ENCODE results near the gene RRP1. TPM values are rescaled to one million over a fixed set of nuclear protein-coding genes. Genes with fewer than 3 reads are reported as not detected.

RRP1 gene
- total RNA-seq, 4 donors from 2014 or later: 19.0 to 25.2 (median 20.8) TPM

DNA sequence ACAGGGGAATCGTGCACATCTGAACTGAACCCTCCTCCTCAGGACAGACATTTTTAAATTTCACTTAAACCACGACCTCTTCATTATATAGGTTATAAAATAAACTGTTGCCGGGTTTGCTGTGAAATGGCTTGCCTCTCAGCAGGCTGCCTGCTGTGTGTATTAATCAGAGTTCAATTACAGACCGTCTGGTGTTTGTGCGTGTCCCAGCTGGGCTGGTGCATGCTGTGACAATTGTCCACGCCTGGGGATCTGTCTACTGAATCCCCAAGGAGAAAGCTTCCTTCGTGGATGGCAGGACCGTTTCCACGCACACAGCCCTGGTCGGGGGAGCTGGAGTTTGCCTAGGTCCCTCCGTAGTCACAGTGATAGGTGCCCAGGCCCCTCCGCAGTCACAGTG, 62.2 kb downstream of the RRP1 start:
- TF ChIP-seq POLR2AphosphoS5 (IDR thresholded peaks at IDR 0.05) (no peak), EP300 (IDR thresholded peaks at IDR 0.05) (no peak), POLR2A (IDR thresholded peaks at IDR 0.05) (no peak)
- TF ChIP-seq, protein P1, sequence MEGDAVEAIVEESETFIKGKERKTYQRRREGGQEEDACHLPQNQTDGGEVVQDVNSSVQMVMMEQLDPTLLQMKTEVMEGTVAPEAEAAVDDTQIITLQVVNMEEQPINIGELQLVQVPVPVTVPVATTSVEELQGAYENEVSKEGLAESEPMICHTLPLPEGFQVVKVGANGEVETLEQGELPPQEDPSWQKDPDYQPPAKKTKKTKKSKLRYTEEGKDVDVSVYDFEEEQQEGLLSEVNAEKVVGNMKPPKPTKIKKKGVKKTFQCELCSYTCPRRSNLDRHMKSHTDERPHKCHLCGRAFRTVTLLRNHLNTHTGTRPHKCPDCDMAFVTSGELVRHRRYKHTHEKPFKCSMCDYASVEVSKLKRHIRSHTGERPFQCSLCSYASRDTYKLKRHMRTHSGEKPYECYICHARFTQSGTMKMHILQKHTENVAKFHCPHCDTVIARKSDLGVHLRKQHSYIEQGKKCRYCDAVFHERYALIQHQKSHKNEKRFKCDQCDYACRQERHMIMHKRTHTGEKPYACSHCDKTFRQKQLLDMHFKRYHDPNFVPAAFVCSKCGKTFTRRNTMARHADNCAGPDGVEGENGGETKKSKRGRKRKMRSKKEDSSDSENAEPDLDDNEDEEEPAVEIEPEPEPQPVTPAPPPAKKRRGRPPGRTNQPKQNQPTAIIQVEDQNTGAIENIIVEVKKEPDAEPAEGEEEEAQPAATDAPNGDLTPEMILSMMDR (IDR thresholded peaks at IDR 0.05): no peak
- Histone ChIP-seq H3K9me3 (no peaks in the 10 kb centered on the region), H3K4me1 (no peaks in the 10 kb centered on the region), H3K27me3 (no peaks in the 10 kb centered on the region), H3K36me3 (no peaks in the 10 kb centered on the region), H3K27ac (no peak overlapping the region), H3K4me3 (no peak overlapping the region)
- no peak for ATAC-seq
- WGBS, 2 donors (ENCODE audit: low coverage in 1 of 2): 39 to 78% methylated on average over 3 to 11 of the region's 12 CpGs

DNA sequence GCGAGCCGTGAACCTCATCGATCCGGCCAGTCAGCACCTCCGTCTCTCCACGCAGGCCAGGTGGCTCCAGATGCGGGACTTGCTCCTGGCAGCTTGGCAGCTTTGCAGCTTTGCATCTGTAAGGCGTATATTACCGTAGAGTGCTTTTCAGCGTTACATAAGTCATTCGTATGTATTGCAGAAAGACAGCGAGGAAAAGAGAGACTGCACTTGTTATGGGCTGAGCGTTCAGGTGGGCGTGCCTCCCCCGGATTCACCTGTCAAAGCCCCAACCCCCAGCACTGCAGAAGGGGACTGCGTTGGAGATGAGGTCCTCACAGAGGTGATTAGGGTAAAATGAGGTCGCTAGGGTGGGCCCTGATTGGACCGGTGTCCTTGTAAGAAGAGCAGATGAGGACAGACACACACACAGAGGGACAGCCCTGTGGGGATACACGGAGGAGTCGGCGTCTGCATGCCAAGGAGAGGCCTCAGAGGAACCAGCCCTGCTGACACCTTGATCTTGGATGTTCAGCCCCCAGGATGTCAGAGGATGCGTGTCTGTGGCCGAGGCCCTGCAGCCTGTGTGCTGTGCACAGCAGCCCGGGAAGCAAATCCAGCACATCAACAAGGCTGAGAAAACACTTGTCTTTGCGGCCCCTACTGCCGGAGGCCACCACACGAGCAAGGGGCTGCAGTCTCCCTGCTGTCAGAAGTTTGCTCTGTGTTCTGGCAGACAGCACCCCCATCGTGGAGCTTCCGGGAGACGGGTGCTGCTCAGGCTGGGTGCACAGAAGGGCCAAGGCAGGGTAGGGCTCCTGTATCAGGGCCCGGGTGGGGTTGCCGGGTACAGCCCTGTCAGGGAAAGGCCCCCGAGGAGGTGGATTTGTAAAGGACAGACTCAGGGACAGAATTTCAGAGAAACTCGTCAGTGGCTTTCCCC, 64.7 kb downstream of the RRP1 start:
- TF ChIP-seq EP300 (IDR thresholded peaks at IDR 0.05) (no peak), POLR2A (IDR thresholded peaks at IDR 0.05) (no peak), POLR2AphosphoS5 (IDR thresholded peaks at IDR 0.05) (no peak)
- TF ChIP-seq, protein P1 (IDR thresholded peaks at IDR 0.05): no peak
- Histone ChIP-seq H3K27ac (no peak overlapping the region), H3K36me3 (no peaks in the 10 kb centered on the region), H3K4me1 (no peaks in the 10 kb centered on the region), H3K9me3 (no peaks in the 10 kb centered on the region), H3K4me3 (no peak overlapping the region), H3K27me3 (no peaks in the 10 kb centered on the region)
- no peak for ATAC-seq
- 77 to 80% methylated on average over 12 to 26 of the region's 34 CpGs for WGBS, 2 donors (ENCODE audit: low coverage in 1 of 2)

Small RNA genes within 50 kb of the gene (small RNA-seq; reads per million reads assigned to genes)
- gene AP001052.1: 0 reads per million in 4 donors

Other genes starting within 250 kb of the RRP1 start
- 1 to 10 TPM in 2 of 4 donors, under 1 TPM in 2; 0.40 to 2.4 (median 1.2) TPM for gene HSF2BP, start 130.1 kb upstream of the RRP1 start, total RNA-seq
- gene RRP1B, start 130.0 kb upstream of the RRP1 start, total RNA-seq: 10 to 100 TPM; 17.8 to 23.7 (median 21.2) TPM
- gene PDXK, start 70.4 kb upstream of the RRP1 start, total RNA-seq: 10 to 100 TPM; 24.4 to 42.2 (median 33.0) TPM
- 10 to 100 TPM in 3 of 4 donors, 1 to 10 TPM in 1; 8.9 to 22.2 (median 10.1) TPM for gene CSTB, start 13.3 kb upstream of the RRP1 start, total RNA-seq
- gene AGPAT3, start 75.6 kb downstream of the RRP1 start, total RNA-seq: 10 to 100 TPM; 27.1 to 46.9 (median 32.2) TPM
- gene TRAPPC10, start 222.7 kb downstream of the RRP1 start, total RNA-seq: 10 to 100 TPM; 17.8 to 58.1 (median 32.4) TPM